Femur (tissue), 1 donor: Measurements from ENCODE around the gene PRDX2.

Experiments
- DNase-seq: peaks from one replicate; pipeline ENCODE4 v3.0.0-alpha.2; 2017

Gene PRDX2

GRCh38 chr19:12792051-12792852, 9.3 kb downstream of the PRDX2 start:
- peak; percentile 83 for DNase-seq

GRCh38 chr19:12791345-12792050, 10.1 kb downstream of the PRDX2 start, which contains the start of gene JUNB:
Gene JUNB (plus strand): TSS chr19:12791486. CDS start chr19:12791772, 286 bp downstream.
- peak; percentile 98 for DNase-seq

- peak; percentile 46 for DNase-seq
Measured at GRCh38 chr19:12790628-12791344, 10.8 kb downstream of the PRDX2 start.

- DNase-seq, result peak; percentile 97
Measured at GRCh38 chr19:12789904-12790619, 11.5 kb downstream of the PRDX2 start.

- no peak for DNase-seq
Measured at GRCh38 chr19:12789098-12789903, 12.3 kb downstream of the PRDX2 start.

DNA sequence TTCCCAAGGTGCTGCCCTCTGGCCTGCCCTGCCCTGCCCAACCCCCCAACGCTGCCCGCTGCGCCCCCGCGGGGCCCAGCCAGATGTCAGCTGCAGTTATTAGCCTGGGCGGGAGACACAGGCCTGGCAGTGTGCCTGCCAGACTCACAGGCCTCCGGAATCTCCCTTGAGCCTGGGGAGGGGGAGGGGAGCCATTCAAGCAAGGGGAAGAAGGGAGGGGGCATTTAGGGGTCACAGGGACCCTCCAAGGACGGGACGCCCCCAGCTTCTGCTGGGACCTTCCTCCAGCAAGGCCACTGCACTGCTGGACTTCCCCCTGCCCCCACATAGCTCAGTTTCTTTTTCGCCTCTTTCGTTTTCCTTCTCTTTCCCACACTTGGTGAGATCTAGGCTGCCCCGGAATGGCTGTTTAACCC, 12.9 kb downstream of the PRDX2 start:
- peak; percentile 90 for DNase-seq

DNA sequence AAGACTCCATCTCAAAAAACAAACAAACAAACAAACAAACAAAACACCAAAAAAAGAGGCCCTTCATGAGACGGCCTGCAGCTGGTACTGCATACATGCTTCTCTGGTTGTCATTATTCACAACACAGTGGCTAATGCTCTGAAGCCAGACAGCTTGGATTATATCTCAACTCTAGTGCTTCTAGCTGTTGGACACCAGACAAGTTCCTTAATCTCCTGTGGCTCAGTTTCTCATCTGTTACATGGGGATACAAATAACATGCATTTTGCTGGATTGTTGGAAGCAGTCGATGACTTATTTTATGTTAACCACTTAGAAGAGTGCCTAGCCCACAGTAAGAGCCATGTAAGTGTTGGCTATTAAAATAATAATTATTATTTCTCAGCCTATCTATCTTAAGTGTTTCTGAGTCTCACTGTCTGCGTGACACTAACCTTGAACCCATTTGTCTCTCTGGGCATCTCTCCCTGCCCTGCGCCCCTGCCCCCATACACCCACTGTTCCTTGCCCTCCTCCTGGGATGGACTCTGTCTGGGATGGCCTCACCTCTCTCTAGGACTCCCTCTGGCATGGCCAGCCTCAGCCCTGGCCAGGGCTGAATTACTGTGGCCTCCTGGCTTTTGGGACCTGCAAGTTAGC, 13.4 kb downstream of the PRDX2 start:
- peak; percentile 48 for DNase-seq

GRCh38 chr19:12787458-12787857, 14.1 kb downstream of the PRDX2 start:
- no peak for DNase-seq

- DNase-seq, result no peak
Measured at GRCh38 chr19:12786952-12787351, 14.6 kb downstream of the PRDX2 start.

DNA sequence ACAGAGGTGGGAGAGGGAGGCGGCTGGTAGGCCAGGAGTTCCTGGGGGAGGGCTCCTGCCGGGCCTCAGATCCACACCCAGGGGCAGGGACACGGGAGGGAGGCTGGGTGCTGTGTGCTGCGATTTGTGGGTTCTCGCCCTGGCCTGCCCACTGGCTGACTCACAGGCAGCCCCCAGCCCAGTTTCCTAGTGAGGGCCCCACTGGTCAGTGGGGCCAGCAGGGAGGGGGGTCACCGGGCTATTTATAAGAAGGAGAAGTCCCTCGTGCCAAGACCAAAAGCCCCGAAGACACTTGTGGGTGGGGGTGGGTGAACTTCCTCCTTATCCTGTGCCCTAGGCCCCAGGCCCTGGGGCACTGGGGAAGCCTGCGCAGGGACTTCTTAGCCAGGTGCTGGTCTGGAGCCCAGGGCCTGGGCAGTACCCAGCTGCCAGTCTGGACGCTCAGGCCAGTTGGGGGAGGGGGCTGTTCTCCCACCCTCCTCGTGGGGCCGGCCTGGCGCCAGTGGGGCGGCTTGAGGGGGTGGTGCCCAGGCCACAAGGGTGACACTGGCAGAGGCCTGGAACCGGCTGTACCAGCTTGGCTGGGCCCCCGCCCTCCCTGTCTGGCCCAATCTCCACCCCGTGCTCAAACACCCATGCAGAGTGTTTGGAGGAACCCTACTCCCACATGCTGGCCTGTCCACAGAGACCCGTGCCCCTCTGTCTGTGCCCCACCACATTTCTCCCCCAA, 15.3 kb downstream of the PRDX2 start:
- DNase-seq, result peak; percentile 69

GRCh38 chr19:12785431-12786031, 16.1 kb downstream of the PRDX2 start:
- DNase-seq, result peak; percentile 40

GRCh38 chr19:12784871-12785430, 16.6 kb downstream of the PRDX2 start:
- peak; percentile 47 for DNase-seq

DNA sequence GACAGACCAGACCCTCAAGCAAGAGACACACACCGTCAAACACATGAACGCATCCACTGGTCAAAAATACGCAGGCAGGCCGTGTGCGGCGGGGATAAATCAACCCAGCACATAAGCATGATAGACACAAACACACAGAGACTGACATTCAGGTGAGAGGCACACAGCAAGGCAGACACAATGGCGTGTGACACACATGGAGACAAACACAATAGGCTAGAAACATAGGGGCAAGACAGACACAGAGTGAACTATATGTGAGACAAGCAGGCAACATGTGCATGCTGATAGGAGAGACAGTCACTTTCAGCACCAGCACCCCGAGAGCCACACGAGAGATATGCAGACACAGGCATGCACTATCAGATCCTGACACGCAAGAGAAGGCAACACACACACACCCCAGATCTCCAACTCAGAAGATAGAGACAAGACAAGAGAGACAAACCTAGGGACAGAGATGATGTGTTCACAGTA, 17.2 kb downstream of the PRDX2 start:
- DNase-seq, result no peak

- peak; percentile 49 for DNase-seq
Measured at GRCh38 chr19:12783849-12784393, 17.7 kb downstream of the PRDX2 start.

DNA sequence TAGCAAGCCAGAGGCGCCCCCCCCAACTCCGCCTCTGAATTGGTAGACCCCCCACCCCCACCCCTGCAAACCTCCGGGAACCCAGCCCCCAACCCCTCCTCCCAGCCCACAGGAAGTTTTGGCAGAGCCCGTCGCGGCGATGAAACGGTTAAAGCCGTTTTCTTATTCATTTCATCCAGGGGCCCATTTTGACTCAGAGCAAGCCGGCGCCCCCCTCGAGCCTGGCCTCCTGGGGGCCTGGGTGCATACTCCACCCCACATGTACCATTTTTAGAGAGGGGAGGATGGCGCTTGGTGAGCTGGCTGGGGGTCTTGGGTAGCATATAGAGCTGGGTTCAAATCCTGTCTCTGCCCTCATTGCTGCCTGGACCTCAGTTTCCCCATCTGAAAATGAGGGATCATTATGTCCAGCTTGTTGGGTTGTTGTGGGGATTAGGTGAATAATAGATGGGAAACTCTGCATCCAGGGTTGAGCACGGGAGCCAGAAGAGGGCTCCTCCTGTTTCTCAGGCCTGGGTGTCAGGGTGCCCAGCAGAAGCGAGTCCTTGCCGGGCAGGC, 18.2 kb downstream of the PRDX2 start:
- no peak for DNase-seq

- DNase-seq, result peak; percentile 93
Measured at GRCh38 chr19:12782424-12783290, 18.9 kb downstream of the PRDX2 start.

DNA sequence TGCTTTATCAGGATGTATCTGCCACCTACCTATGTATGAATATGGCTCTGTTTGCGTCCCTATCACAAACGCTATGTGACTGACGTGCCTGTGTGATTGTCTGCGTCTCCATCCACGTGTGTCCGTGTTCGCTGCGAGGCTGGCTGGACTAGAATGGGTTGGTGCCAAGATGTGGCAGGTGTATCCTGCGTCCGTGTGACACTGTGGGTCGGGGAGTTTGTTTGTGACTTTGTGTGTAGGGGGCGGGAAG, 19.5 kb downstream of the PRDX2 start:
- DNase-seq, result no peak
